GM21825 (cell line): Measurements from ENCODE around the gene AQP1.

Experiments used
- ATAC-seq: cut with Tn5 transposase; IDR thresholded peaks from one replicate; pipeline ENCODE4 v1.9.1; 2021; ENCODE audit warnings: mild to moderate bottlenecking, moderate library complexity; ENCODE audit not compliant: unreplicated experiment

The AQP1 gene

GRCh38 chr7:30881448-30881847, 30.2 kb upstream of the AQP1 start:
- ATAC-seq = no peak

- ATAC-seq = no peak
These were observed 26.8 kb upstream of the AQP1 start for GRCh38 chr7:30884881-30885280.

GRCh38 chr7:30886608-30887011, 25.0 kb upstream of the AQP1 start:
- no peak for ATAC-seq

GRCh38 chr7:30887464-30887872, 24.2 kb upstream of the AQP1 start:
- no peak for ATAC-seq

GRCh38 chr7:30888747-30889146, 22.9 kb upstream of the AQP1 start:
- no peak for ATAC-seq

GRCh38 chr7:30890226-30890625, 21.4 kb upstream of the AQP1 start:
- no peak for ATAC-seq

- ATAC-seq = no peak
These were observed 18.3 kb upstream of the AQP1 start for GRCh38 chr7:30893357-30893756.

GRCh38 chr7:30894009-30894408, 17.6 kb upstream of the AQP1 start:
- ATAC-seq = no peak

GRCh38 chr7:30894866-30895605, 16.6 kb upstream of the AQP1 start:
- ATAC-seq = no peak

- ATAC-seq = no peak
These were observed 15.6 kb upstream of the AQP1 start for GRCh38 chr7:30896036-30896435.

GRCh38 chr7:30896783-30897637, 14.6 kb upstream of the AQP1 start:
- no peak for ATAC-seq

GRCh38 chr7:30897770-30898169, 13.9 kb upstream of the AQP1 start:
- ATAC-seq = no peak

GRCh38 chr7:30898411-30898810, 13.2 kb upstream of the AQP1 start:
- ATAC-seq = no peak

GRCh38 chr7:30899066-30899465, 12.6 kb upstream of the AQP1 start:
- ATAC-seq = no peak

- no peak for ATAC-seq
These were observed 12.0 kb upstream of the AQP1 start for GRCh38 chr7:30899630-30900029.

GRCh38 chr7:30900053-30900452, 11.6 kb upstream of the AQP1 start:
- no peak for ATAC-seq

- ATAC-seq = no peak
These were observed 10.8 kb upstream of the AQP1 start for GRCh38 chr7:30900803-30901362.

- no peak for ATAC-seq
These were observed 9.8 kb upstream of the AQP1 start for GRCh38 chr7:30901856-30902255.

- no peak for ATAC-seq
These were observed 9.2 kb upstream of the AQP1 start for GRCh38 chr7:30902466-30902865.

- ATAC-seq = no peak
These were observed 8.5 kb upstream of the AQP1 start for GRCh38 chr7:30903146-30903545.

- ATAC-seq = no peak
These were observed 7.1 kb upstream of the AQP1 start for GRCh38 chr7:30904561-30904960.
